ENCODE data around the gene ACER3.
A peak's percentile ranks its signal among the peaks of the same experiment; 100 is the strongest.

The ACER3 gene

GRCh38 chr11:76927160-76927559, 66.4 kb downstream of the ACER3 start:
- no peak overlapping the region for H3K4me3 ChIP-seq (ENCODE audit: low read depth, low read length)
- no peak for TF ChIP-seq CTCF (conservative IDR thresholded peaks at IDR 0.05; ENCODE audit: low read depth, low read length)
- DNase-seq (ENCODE audit: low read depth) = no peak

- DNase-seq (ENCODE audit: low read depth) = peak; percentile 23
- H3K4me3 ChIP-seq (ENCODE audit: low read depth, low read length) = no peak overlapping the region
- TF ChIP-seq CTCF (conservative IDR thresholded peaks at IDR 0.05; ENCODE audit: low read depth, low read length) = no peak
Measured at GRCh38 chr11:76935042-76935441, 74.3 kb downstream of the ACER3 start.

- no peak overlapping the region for H3K4me3 ChIP-seq (ENCODE audit: low read depth, low read length)
- DNase-seq (ENCODE audit: low read depth) = no peak
Measured at GRCh38 chr11:76939219-76939631, 78.5 kb downstream of the ACER3 start.

GRCh38 chr11:76944225-76944624, 83.5 kb downstream of the ACER3 start:
- TF ChIP-seq CTCF (conservative IDR thresholded peaks at IDR 0.05; ENCODE audit: low read depth, low read length) = no peak
- no peak for DNase-seq (ENCODE audit: low read depth)
- H3K4me3 ChIP-seq (ENCODE audit: low read depth, low read length) = no peak overlapping the region

More at GRCh38 chr11:76939219-76939631, 78.5 kb downstream of the ACER3 start:
- TF ChIP-seq CTCF (conservative IDR thresholded peaks at IDR 0.05; ENCODE audit: low read depth, low read length) = no peak

- H3K4me3 ChIP-seq (ENCODE audit: low read depth, low read length) = no peak overlapping the region
- TF ChIP-seq CTCF (conservative IDR thresholded peaks at IDR 0.05; ENCODE audit: low read depth, low read length) = no peak
- no peak for DNase-seq (ENCODE audit: low read depth)
Measured at GRCh38 chr11:76946223-76946622, 85.5 kb downstream of the ACER3 start.

- DNase-seq (ENCODE audit: low read depth) = no peak
- no peak overlapping the region for H3K4me3 ChIP-seq (ENCODE audit: low read depth, low read length)
- TF ChIP-seq CTCF (conservative IDR thresholded peaks at IDR 0.05; ENCODE audit: low read depth, low read length) = no peak
Measured at GRCh38 chr11:76947190-76947589, 86.5 kb downstream of the ACER3 start.

- no peak for DNase-seq (ENCODE audit: low read depth)
- TF ChIP-seq CTCF (conservative IDR thresholded peaks at IDR 0.05; ENCODE audit: low read depth, low read length) = no peak
- no peak overlapping the region for H3K4me3 ChIP-seq (ENCODE audit: low read depth, low read length)
Measured at GRCh38 chr11:76947800-76948199, 87.1 kb downstream of the ACER3 start.
